ENCODE data around the gene PHACTR3.

Gene PHACTR3

DNA sequence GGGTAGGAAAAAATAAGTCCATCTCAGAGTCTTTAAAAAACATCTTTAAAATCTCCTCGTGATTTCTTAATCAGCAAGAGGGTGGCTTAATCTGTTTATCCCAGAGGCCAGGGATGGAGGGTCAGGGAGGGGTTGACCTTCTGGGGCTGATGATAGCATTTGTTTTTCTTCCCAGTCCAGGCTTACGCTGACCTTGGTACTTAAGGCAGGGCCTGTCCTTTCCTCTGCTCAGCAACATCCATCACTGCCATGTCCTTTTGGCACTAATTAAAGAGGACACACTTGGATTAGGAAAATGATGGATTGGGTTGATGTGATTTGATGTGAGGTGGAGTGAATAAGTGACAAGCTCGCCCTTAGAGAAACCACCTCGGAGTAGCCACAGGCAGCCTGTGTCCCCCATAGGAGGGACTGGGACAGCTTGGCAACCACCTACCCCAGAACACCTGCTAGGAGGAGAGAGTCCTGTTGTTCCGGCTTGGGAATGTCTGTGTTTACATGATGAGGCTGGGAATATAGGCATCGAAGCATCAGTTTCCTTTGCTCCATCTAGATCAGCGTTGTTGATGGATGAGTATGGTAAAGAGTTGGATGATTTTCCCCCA, 44.2 kb downstream of the PHACTR3 start:
- no peak for DNase-seq (ENCODE audit: low spot score)

- no peak for DNase-seq (ENCODE audit: low spot score)
Measured at GRCh38 chr20:59650418-59650817, 46.1 kb downstream of the PHACTR3 start.

- DNase-seq (ENCODE audit: low spot score) = no peak
Measured at GRCh38 chr20:59652381-59652780, 48.0 kb downstream of the PHACTR3 start.

GRCh38 chr20:59656417-59656816, 52.1 kb downstream of the PHACTR3 start:
- DNase-seq (ENCODE audit: low spot score) = no peak

GRCh38 chr20:59657459-59658046, 53.2 kb downstream of the PHACTR3 start:
- no peak for DNase-seq (ENCODE audit: low spot score)

DNA sequence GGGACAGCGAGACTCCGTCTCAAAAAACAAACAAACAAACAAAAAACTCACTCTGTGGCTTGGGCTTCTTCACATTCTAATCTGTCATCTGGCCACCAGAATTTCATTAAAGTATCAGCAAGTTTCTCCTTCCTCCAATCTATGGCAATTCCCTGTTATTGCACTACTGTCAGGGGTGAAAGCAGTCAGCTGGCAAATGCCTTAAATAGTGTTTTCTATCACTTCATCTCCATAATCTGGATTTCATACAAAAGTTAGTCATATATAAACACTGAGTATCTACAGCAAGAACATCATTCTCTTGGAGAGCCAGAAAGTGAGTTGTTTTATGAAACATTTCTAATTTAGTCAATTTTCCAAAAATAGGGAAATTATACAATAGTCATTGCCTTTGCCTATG, 56.1 kb downstream of the PHACTR3 start:
- no peak for DNase-seq (ENCODE audit: low spot score)

- no peak for DNase-seq (ENCODE audit: low spot score)
Measured at GRCh38 chr20:59661153-59661552, 56.8 kb downstream of the PHACTR3 start.

GRCh38 chr20:59661621-59662020, 57.3 kb downstream of the PHACTR3 start:
- DNase-seq (ENCODE audit: low spot score) = no peak

DNA sequence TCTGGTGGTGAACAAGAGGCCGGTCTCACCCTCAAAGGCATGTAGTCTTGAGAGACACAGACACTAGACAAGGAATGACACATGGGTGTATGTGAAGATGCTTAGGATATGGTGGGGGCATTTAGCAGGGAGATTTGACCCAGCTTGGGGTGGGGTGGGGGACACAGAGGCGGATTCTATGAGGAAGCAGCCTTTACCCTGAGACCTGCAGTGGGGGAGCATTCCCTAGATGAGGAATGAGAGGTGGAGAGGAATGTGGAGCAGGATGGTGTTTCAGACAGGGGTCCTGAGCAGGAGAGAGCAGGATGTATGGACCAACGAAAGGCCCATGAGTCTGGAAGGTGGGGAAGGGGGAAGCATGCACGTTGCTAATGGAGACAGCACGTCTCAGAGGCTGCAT, 57.8 kb downstream of the PHACTR3 start:
- no peak for DNase-seq (ENCODE audit: low spot score)

- DNase-seq (ENCODE audit: low spot score) = no peak
Measured at GRCh38 chr20:59662856-59663512, 58.6 kb downstream of the PHACTR3 start.

GRCh38 chr20:59663513-59664060, 59.2 kb downstream of the PHACTR3 start:
- no peak for DNase-seq (ENCODE audit: low spot score)

DNA sequence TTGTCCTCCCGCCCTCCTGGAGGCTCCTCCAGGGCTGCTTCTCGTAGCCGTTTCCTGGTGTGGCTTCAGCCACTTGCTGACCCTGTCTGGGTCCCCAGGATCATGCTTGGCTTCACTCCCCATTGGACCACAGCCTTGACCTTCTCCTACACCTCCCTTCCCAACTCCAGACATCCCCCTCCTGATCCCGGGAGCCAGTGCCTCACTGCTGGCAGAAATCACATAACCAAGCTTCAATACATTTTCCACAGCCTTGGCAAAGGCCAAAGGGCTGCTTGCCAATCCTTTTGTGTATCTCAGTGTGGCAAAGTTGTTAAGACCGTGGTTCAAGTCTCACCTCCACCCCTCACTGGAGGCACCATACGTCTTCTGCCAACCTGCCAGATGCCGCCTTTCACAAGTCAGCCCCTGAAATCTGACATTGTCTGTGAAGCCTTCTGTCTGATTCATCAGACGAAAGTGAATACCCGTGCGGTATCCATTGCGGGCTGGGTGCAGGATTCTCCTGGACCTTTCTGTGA, 60.1 kb downstream of the PHACTR3 start:
- no peak for DNase-seq (ENCODE audit: low spot score)

- DNase-seq (ENCODE audit: low spot score) = no peak
Measured at GRCh38 chr20:59665656-59666555, 61.6 kb downstream of the PHACTR3 start.

DNA sequence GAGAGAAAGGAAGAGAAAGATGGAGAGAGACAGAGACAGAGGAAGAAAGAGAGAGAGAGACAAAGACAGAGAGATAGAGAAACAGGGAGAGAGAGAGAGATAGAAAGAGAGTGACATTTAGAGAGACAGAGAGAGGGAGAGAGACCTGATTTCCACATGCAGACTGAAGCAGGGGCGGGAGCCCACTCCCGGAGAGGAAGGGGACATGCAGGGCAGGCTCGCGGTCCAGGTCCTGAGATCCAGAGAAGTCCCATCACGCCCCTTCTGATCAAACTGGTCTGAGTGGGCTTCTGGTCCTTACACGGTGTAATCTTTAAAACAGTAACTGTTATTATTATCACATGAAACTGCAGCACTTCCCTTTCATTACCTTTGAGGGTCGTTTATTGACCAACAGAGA, 62.2 kb downstream of the PHACTR3 start:
- DNase-seq (ENCODE audit: low spot score) = no peak

- DNase-seq (ENCODE audit: low spot score) = no peak
Measured at GRCh38 chr20:59667131-59667530, 62.8 kb downstream of the PHACTR3 start.

- no peak for DNase-seq (ENCODE audit: low spot score)
Measured at GRCh38 chr20:59667981-59668515, 63.7 kb downstream of the PHACTR3 start.

DNA sequence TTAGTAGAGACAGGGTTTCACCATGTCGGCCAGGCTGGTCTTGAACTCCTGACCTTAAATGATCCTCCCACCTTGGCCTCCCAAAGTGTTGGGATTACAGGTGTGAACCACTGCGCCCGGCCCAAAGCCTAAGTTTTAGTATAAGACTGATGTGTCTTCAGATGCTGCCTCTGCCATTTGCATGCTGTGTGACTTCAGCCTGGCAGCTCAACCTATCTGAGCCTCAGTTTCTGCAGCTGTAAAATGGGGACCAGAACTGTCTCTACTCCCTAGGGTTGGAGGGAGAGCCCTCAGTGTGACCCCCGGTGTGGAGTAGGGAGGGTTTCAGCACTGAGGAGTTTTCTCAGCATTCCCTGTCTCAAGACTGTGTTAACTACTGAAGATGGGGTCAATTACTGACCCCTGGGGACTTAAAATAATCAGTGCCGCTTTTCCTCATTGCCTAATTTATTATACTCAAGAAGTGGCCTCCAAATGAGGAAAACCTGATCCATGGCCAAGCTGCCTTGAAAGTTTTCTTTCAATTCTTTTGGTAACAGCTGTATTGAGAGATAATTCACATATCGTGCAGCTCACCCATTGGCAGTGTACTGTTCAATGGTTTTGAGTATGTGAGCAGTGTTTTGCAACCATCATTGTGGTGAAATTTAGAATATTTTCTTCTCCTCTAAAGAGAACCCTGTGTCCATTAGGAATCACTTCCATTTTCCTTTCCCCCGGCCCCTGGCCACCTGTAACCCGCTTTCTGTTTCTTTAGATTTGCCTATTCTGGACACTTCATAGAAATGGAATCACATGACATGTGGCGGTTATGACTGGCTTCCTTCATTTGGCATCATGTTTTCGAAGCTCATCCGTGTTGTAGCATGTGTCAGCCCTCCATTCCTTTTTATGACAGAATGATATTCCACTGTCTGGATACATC, 64.8 kb downstream of the PHACTR3 start:
- no peak for DNase-seq (ENCODE audit: low spot score)

DNA sequence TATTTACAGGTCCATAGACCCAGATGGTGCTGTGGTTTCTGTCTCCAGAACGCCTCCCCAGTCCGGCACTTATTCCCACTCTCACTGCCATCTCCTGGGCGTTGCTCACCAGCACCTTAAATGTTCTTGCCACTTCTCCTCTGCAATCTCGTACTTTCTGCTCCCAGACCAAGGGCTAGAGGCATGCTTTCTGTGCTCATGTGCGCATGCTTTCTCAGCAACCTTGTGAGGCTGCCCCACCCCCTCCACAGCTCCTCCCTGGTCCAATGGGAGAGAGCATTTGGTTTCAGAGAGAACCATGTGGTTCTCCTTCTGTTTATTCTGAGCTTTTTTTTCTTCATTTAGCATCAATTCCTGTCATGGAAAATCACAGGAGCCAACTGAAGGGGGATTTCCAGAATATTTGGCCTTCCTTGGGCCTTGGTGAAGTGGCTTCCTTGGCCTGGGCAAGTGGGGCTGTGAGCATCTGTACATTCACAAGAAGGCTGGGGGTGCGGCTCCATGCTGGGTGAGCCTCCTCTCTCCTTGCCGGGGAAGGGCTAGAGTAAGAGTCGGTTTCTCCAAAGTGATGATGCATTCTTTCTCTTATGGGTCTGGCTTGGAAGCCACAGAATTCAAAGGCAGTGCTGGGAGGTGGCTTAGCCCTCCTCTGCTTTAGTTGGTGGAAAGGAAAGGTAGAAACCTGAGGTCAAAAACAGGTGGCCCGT, 66.6 kb downstream of the PHACTR3 start:
- no peak for DNase-seq (ENCODE audit: low spot score)

DNA sequence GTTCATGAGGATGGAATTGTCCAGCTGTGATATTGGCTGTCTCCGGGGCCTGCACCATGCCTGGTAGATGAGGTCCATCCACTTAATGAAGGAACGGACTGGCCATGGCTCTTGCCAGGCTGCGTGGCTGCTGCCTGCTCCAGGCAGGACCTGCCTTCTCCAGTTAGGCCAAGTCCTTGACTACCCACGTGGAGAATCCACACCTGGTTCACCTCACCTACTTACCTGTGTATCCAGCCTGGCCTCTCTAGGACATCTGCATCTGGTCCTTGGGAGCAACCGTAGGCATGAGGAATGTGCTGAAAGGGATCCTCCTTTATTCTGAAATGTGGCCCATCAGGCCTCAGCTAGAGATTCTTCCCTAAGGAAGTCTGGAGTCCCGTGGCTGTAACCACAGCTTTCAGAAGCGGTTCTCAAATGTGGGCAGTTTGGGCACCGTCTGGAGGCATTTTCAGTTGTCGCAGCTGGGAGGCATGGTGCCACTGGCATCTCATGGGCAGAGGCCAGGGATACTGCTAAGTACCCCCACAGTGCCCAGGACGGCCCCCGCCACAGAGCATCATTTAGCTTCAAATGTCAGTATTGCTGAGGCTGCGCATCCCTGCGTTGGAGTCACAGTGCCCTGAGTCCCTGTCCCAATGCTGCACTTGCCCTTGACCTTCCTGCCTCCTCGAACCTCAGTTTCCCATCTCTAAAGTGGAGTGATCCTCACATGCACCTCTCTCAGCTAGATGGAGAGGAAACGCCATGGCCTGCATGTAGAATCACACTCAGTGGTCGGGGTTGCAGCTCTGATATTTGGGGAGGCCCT, 67.5 kb downstream of the PHACTR3 start:
- DNase-seq (ENCODE audit: low spot score) = no peak
